GM18858 (cell line): ENCODE measurements around the gene GPC1.

Experiments
- ATAC-seq: cut with Tn5 transposase; IDR thresholded peaks from one replicate; pipeline ENCODE4 v1.9.1; 2021; ENCODE audit not compliant: unreplicated experiment

Gene GPC1

GRCh38 chr2:240397542-240397916 is 37.9 kb upstream of the GPC1 start:
- ATAC-seq: no peak

DNA sequence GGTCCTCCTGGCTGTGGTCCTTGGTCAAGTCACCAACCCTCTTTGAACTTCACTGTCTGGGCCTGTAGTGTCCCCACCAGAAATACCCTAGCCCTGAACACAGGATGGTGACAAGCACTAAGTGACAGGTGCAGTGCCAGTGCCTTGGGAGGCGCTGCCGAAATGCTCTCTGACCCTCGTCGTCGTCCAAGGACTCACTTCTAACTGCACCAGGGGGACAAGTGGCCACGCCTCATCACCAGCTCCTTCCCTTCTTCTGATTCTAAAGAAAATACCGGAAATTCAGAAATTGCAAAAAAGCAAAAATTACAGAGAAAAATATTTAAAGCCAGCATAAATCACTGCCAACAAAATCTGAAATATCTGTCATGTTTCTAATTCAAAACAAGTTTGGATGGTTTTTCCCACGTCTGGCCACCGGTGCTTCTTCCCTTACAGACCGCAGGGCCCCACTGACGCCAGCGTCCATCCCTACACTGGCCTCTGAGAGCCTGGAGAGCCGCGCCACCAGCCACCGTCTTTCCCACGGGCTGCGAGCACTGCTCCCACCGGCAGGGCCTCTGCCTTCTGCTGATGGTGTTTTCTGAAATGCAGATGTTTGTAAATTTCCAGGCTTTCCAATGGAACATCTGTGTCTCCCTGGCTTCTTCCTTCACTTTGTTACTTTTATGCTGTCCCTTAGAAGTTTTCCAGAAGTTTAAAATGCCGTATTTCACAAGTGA is 37.4 kb upstream of the GPC1 start:
- no peak for ATAC-seq

- no peak for ATAC-seq
Observed at GRCh38 chr2:240398661-240399267, 36.7 kb upstream of the GPC1 start.

DNA sequence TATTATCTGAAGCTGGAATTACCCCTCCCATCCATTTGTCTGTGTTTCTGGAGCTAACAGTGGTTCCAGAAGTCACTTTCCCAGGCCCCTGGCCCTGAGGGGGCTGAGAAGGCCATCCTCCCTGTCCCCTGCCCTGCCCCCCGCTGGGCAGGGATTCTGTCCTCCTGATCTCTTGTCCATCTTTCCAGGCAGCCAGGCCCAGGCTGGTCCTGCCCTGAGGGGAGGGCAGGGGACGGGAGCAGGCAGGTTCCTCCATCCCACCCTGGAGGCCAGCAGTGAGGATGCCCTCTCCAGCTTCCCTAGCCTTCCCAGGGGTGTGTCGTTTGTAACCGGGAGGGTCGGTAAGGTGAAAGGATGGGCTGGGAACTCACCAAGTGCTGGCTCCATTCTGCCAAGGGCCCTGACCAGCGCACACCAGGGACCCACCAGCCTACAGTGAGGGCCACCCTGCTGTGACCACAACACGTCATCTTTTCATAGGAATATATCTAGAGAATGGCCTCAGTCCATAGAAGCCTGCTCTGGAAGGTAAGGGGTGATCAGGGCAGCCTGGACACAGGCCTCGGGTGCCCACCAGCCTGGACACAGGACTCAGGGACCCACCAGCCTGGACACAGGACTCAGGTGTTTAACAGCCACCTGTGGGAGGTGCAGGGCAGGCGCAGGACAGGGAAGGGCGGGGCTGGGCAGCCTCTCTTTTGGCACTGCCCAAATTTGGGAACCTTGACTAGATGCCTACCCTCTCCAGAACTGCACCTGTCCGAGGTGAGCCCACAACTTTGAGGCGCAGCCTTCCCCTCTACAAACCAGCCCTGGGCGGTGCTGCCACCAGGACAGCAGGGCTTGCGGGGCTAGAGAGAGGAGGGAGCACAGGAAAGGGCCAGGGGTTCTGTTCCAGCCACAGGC is 35.8 kb upstream of the GPC1 start:
- ATAC-seq: no peak

- no peak for ATAC-seq
Observed at GRCh38 chr2:240400371-240401161, 34.9 kb upstream of the GPC1 start.

- no peak for ATAC-seq
Observed at GRCh38 chr2:240401308-240401707, 34.2 kb upstream of the GPC1 start.

DNA sequence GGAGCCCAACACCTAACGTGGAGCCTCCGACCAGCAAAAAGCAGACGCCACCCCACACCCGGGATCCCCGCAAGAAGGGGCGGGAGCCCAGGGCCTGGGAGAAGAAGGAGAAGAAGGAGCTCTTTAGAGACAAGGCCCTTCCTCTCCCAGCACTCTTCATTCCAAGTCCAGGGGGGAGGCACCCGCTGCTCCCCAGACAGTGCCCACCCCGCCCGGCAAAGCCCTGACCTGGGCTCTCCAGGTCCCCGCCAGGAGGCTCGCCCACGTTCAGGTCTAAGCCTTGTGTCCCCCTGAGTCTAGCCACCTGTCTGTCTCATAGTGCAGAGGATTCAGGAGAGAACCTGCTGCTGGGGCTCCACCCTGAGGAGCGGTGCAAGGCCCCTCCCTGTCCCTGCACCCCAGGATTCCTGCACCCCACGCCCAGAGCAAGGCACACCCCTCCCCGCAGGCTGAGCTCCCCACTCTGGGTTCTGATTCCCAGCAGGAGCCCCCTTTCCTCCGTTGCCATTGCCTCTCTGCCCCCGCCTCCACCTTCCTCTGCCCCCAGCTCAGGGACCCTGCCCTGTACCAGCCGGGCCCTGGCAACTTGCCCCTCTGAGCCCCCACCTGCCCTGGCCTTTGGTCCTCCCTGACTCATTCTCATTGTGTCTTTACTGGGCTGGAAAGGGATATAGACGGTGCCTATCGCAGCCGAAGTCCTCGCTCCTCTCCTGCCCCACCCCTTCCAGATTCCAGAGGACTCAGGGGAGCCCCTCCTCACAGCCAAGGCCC is 33.5 kb upstream of the GPC1 start:
- no peak for ATAC-seq

GRCh38 chr2:240402566-240403272 is 32.7 kb upstream of the GPC1 start:
- ATAC-seq: no peak

DNA sequence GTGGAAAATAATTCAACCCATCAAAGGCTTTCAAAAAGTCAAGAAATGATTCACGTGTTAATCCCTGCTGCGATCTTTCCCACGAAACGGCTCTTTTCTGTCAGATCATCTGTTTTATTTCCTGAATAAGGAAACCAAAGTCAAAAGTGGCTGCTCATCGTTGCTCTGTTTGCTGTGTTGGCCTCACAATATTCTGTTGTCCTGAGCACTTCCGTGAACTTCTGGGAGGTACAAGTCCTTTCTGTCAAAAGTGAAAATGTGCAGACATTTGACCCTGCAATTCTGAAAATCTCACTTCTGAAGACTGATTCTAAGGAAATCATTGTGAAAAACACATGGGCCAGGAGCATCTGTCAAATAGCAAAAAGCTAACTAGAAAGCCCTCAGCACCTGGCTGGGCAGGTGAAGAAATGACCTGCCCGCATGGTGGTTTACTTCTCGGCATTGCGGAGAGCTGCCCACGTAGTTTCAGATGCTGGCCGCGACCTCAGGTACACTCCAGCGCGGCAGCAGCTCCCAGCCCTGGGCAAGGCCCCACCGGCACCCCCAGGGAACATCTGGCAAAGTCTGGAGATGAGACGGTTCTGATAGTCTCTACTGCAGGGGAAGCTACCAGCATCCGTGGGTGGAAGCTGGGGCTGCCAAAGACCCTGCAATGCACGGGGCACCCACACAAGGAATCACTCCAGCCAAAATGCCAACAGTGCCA is 31.9 kb upstream of the GPC1 start:
- ATAC-seq: no peak

DNA sequence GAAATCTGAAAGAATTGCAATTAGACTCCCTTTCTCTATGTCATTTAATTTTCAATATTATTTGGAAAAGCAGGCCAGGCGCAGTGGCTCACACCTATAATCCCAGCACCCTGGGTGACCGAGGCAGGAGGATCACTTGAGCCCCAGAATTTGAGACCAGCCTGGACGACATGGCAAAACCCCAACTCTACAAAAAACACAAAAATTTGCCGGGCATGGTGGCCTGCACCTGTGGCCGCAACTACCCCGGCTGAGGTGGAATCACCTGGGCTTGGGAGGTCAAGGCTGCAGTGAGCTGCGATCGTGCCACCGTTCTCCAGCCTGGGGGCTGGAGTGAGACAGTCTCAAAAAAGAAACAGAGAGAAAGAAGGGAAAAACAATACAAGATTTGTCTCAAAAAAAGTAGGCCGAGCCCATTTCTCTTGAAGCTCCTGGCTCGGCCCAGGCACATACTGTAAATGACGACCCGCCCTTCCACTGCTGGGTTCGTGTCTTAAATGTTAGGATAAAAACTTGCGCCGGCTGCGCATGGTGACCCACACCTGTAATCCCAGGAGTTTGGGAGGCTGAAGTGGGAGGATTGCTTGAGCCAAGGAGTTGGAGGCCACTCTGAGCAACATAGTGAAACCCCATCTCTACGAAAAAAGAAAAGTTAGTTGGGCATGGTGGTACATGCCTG is 31.1 kb upstream of the GPC1 start:
- ATAC-seq: no peak

- ATAC-seq: no peak
Observed at GRCh38 chr2:240405133-240405532, 30.3 kb upstream of the GPC1 start.

GRCh38 chr2:240405684-240406313 is 29.7 kb upstream of the GPC1 start:
- no peak for ATAC-seq

- no peak for ATAC-seq
Observed at GRCh38 chr2:240407090-240407489, 28.4 kb upstream of the GPC1 start.

GRCh38 chr2:240410004-240410403 is 25.5 kb upstream of the GPC1 start:
- no peak for ATAC-seq

DNA sequence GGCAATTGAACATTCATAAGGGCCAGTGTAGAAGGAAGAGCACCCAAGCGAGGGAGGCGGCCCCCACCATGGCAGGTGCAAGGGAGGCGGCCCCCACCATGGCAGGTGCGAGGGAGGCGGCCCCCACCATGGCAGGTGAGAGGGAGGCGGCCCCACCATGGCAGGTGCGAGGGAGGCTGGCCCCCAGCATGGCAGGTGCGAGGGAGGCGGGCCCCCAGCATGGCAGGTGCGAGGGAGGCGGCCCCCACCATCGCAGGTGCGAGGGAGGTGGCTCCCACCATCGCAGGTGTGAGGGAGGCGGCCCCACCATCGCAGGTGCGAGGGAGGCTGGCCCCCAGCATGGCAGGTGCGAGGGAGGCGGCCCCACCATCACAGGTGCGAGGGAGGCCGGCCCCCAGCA is 24.7 kb upstream of the GPC1 start:
- no peak for ATAC-seq

DNA sequence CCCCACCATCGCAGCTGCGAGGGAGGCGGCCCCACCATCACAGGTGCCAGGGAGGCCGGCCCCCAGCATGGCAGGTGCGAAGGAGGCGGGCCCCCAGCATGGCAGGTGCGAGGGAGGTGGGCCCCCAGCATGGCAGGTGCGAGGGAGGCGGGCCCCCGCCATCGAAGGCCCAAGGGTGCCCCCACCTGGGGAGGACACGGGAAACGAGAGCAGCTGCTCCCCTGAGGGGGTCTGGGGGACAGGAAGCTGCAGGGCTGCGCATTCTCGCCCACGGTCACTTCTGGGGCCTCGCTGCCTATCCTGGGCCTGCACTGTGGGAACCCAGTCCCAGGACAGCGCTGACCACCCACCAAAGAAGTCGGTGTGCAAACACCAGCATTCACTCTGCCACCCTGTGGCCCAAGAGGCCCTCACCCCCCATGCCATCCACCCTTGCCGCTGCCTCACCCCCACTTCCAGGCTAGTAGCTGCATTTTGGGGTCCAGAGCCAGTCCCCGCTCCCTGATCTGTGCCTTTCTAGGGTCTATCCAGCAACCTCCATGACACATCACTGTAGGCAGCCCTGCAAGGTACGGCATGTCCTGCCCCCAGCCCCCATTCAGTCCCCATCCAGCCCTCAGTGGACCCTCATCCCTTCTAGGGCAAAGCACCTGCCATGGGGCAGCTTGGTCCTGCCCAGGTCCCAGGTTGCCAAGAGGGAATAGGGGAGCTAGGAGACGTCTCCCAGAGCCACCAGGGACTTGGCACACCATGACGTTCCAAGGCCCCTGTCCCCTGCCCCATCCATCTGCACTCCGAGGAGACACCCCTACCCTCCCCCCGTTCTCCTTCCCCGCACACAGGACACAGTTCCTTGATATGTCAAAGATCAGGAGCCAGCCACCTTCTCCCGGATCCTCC is 24.0 kb upstream of the GPC1 start:
- ATAC-seq: no peak

GRCh38 chr2:240412211-240412861 is 23.1 kb upstream of the GPC1 start:
- no peak for ATAC-seq
